CD4-positive, alpha-beta T cell treated with Interferon gamma for 1 hour (primary cell): ENCODE measurements around the gene ALCAM.
"Not testable (repeated sequence)": the region's sequence is repeated elsewhere in the genome, so short reads cannot be mapped to it uniquely, and the experiment has no call there.

Experiments used
- DNase-seq: peaks from one replicate; pipeline ENCODE4 v3.0.0-alpha.2; 2020

Gene ALCAM

DNA sequence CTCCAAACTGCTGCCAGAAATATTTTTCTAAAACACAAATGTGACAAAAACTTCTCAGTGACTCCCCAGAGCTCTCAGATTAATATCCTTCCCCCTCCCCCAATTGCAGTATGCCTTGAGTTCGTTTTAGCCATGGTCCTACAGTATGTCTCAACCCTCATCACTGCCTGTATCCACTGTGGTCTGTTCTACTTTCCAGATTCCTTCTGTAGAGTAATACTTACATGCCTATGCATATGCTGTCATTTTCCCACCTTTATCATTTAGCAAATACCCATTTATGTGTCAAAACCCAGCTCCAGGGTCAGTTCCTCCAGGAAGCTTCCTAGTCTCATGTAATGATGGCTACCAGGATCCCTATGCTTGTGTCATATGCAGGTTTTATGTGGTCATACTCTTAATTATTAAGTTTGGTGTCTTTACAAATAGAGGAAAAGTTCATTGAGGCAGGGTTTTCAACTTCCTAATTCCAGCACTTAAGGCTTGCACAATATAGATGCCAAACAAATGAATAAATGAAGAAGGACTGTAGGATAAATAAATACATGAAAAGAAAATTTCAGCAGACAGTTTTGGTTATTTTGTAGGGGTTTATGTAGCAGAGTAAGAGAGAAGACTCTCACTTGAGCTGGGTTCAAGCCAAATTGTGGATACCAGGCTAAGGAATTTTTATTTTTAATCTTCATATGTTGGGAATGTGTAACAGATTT lies 170.8 kb downstream of the ALCAM start:
- DNase-seq: no peak

- DNase-seq: no peak
Measured at GRCh38 chr3:105538483-105538882, 171.8 kb downstream of the ALCAM start.

GRCh38 chr3:105539897-105540296 lies 173.2 kb downstream of the ALCAM start:
- no peak for DNase-seq

- DNase-seq: no peak
Measured at GRCh38 chr3:105542282-105543019, 175.7 kb downstream of the ALCAM start.

DNA sequence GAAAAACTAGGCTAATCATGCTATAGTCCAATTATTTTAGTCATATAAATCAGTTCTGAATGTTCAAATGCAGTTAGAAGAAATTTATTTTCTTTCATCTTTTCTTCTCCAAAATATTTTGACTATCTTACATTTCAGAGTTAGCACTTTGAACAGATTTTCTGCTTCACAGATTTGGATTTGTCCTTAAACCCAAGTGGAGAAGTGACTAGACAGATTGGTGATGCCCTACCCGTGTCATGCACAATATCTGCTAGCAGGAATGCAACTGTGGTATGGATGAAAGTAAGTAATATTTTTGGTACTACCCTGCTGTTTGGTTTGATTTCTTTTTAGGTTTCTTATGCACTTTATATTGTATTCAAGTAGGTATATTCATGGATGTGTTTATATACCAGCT lies 178.3 kb downstream of the ALCAM start:
- DNase-seq: no peak

GRCh38 chr3:105553851-105554250 lies 187.1 kb downstream of the ALCAM start:
- no peak for DNase-seq

DNA sequence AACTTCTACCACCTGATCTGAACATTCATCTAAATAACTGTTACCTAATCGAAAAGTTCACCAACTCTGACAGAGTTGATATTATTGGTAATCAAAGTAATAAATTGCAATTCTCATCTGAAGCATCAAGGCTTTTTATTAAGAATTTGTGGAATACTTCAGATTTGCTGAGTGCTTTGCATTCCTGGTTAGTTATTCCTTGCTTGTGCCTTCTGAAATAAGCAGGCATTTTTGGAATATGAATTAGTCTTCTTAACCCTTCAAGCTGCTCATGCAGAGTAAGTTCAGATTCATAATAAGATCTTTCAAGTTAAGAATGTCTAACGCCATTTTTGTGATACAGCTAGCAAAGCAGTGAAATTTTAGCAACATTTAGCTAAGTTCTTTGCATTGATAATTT lies 188.5 kb downstream of the ALCAM start:
- DNase-seq: no peak

GRCh38 chr3:105559856-105560255 lies 193.1 kb downstream of the ALCAM start:
- no peak for DNase-seq

DNA sequence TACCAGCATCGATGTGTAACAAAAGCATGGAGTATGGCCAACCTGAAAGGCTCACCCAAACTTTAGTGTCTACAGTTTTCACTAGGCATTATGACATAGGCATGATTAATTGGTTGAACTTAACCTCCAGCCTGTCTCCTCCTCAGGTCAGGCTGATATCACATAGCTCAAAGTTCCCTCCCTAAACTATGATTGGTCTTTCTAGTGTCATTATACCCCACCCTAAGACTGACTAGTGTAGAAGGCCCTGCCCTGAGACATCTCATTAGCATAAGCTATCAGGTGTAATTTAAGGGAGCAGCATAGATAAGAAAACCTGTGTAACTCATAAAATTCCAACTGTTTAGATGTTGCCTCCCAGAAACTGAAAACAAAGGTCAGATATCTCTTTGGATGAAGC lies 195.2 kb downstream of the ALCAM start:
- DNase-seq: no peak

GRCh38 chr3:105564546-105565288 lies 198.0 kb downstream of the ALCAM start:
- DNase-seq: no peak

DNA sequence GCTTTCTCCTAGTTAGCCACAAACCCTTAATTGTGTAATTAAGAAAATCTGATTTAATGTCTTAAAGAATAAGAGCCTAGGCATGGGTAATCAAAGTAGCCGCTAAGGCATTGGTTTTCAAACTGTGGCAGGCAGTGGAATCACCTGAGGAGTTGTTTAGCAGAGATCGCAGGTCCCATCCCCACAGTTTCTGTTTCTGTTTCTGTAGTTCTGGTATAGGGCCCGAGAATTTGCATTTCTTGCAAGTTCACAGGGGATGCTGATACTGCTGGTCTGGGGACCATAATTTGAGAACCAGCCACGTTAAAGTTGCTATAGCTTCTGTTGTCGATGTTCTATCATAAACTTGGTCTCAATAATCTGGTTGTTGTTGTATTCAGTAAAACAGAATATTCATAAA lies 204.3 kb downstream of the ALCAM start:
- DNase-seq: no peak

DNA sequence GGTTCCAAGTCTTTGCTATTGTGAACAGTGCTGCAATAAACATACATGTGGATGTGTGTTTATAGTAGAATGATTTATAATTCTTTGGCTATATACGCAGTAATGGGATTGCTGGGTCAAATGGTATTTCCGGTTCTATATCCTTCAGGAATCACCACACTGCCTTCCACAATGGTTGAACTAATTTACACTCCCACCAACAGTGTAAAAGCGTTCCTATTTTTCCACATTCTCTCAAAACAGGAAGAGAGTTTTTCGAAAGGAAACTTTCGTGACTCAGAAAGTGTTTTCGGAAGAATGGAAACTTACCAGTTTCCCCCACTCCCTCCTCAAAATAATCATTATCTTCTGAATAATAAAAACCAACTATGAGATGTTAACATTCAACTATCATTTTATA lies 205.8 kb downstream of the ALCAM start:
- DNase-seq: no peak

DNA sequence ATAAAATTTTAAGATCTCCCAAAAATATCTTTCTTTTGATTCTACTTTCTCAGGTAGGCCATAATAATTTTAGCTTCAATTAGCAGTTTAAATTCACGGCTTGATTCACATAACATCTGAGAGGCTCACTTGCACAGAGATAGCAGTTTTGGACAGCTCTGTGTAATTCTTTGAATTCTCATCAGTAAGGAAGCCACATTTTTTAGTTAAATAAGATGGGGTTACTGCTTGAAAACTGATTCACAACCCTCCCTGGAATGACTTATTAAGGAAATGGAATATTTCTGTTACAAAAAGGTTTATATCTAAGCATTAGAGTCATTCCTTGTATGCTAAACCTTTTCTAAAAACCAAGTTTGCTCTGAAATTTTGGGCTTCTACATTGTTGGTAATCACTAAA lies 212.7 kb downstream of the ALCAM start:
- no peak for DNase-seq

GRCh38 chr3:105580296-105580965 lies 213.7 kb downstream of the ALCAM start:
- no peak for DNase-seq

DNA sequence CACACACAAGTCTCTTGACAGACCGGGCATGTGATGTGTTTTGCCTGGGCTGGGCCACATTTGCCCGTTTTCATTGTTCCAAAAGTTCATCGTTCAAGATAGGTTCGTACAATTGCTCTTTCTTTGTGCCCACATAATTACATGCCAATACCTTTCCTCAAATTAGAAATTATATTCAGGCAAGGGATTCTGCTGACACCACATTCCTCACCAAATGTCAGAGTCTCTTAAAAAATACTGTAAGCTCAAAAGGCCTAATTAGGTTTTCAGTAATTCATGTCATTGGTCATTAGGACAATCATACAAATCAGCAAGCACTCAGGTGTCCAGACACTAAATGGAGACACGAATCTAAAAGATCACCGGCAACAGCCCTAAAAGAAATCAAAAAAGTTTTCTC lies 215.3 kb downstream of the ALCAM start:
- DNase-seq: no peak

DNA sequence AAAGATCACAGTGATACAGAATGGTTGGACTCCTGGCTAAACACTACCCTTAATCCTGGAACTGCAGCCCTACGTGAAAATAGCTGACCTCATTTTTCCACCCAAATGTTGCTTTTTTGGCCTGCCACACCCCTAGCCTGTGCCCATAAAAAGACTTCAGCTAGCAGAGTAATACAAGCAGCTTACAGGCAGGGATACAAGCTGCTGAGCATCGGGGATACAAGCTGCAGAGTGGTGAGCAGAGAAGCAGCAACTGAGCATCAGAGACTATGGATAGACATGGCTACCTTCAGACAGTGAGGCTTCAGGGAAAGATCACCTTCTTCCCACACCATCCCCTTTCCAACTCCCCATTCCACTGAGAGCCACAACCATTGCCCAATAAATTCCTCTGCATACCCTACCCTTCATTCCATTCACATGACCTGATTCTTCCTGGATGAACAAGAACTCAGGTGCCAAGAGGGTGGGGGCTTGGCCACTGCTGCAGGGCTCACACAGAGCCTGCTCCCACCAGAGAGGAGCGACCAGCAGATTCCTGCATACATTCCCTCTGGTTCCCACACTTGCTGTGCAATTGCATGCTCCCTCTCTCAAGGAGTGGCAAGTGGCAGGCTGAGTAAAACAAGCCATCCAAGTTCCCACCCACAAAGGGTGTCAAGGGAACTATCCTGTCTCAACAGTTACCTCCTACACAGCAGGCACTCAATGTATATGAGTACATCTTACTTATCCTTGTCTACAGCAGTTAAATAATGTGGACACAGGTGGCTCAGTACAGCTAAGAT lies 217.5 kb downstream of the ALCAM start:
- no peak for DNase-seq

- DNase-seq: no peak
Measured at GRCh38 chr3:105593315-105593714, 226.6 kb downstream of the ALCAM start.

GRCh38 chr3:105594219-105594618 lies 227.5 kb downstream of the ALCAM start:
- DNase-seq: no peak

DNA sequence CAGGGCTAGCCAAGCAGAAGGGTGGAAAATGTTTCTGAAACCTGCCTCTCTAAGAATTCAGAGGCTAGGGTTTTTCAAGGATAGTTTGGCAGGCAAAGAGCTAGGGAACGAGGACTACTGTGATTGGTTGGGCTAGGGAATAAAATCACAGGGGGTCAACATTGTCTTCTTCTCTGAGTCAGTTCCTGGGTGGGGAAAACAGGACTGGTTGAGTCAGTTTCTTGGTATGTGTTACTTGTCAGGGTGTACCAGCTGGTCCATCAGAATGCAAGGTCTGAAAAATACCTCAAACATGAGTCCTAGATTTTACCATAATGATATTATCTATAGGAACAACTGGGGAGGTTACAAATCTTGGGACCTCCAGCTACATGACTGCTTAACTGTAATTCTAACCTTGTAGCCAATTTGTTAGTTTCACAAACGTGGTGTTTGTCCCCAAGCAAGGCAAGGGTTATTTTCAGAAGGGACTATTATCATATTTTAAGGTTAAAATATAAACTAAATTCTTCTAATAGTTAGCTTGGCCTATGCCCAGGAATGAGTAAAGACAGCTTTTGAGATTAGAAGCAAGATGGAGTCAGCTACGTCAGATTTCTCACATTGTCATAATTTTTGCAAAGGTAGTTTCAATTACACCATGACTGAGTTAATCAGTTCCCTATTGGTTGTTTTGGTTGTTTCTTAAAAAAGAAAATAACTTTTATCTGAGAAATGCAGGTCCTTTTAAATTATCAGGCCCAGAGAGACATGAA lies 231.5 kb downstream of the ALCAM start:
- DNase-seq: no peak

DNA sequence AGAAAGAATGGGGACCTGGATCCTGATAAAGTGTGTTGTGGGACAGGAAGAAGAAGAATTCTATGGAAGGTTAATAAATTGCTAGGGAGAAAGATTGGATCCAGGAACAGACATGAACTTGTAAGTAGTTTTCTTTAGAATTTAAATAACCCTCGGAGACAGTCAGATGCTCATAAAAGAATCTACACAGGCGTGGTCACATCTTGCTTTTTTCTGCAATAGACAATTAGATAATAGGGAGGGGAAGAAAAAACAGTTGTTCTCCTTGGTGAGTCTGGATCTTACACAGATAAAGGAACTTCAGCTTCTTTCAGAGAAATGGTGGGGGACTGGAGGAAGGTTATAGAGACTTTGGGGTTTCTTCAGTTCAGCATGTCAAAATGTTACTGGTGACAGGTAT lies 232.6 kb downstream of the ALCAM start:
- no peak for DNase-seq

- not testable (repeated sequence) for DNase-seq
Measured at GRCh38 chr3:105601756-105602155, 235.0 kb downstream of the ALCAM start.

DNA sequence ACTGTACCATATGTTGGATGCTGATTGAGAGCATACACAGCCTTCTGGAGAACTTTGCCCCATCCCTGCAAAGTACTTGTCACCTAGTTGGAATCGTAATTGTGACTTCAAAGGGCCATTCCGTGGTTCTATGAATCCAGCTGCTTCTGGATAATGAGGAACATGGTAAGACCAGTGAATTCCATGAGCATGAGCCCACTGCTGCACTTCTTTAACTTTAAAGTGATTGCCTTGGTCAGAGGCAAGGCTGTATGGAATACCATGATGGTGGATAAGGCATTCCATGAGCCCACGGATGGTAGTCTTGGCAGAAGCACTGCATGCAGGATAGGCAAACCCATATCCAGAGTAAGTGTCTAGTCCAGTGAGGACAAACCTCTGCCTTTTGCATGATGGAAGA lies 235.6 kb downstream of the ALCAM start:
- not testable (repeated sequence) for DNase-seq
